DND-41 (cell line): ENCODE data around the gene LRP3.

ENCODE experiments used
- EZH2 ChIP-seq: IDR thresholded peaks from 3 replicates; pipeline ENCODE4 v1.6.1; 2012; ENCODE audit warnings: borderline replicate concordance, low read depth, mild to moderate bottlenecking, moderate library complexity, low read length, inconsistent platforms; ENCODE audit not compliant: severe bottlenecking
- TF ChIP-seq, protein P1 (sequence below): IDR thresholded peaks from 2 replicates; pipeline ENCODE4 v1.5.1; 2012; ENCODE audit warnings: borderline replicate concordance, low read length, moderate library complexity, mild to moderate bottlenecking; ENCODE audit not compliant: poor library complexity, severe bottlenecking; ENCODE audit errors: extremely low read depth

DNA sequence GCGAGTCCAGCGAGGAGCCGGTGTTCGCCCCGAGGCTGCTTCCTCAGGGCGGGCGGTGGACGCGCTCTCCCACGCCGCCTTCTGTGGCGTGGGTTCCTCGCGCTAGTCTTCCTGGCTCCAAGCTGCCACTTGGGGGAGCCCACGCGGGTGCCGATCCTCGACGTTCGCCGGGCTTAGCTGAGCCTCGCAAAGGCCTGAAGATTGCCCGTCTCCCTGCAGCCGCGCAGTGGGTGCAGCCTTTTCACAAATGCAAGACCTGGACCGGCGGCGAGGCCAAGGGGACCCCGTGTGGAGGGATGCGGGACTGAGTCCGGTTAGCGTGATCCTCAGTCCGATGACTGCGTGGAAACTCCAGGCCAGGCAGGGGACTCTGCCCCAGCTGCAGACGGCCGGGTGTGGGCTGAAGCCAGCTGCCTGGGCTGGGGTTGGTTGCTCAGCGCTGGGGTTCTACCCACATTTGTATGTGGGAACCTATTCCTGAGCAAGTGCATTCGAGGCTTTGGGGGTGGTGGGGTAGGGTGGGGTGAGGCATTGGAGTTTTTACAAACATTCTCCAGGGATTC is 16.6 kb upstream of the LRP3 start:
- TF ChIP-seq, protein P1, sequence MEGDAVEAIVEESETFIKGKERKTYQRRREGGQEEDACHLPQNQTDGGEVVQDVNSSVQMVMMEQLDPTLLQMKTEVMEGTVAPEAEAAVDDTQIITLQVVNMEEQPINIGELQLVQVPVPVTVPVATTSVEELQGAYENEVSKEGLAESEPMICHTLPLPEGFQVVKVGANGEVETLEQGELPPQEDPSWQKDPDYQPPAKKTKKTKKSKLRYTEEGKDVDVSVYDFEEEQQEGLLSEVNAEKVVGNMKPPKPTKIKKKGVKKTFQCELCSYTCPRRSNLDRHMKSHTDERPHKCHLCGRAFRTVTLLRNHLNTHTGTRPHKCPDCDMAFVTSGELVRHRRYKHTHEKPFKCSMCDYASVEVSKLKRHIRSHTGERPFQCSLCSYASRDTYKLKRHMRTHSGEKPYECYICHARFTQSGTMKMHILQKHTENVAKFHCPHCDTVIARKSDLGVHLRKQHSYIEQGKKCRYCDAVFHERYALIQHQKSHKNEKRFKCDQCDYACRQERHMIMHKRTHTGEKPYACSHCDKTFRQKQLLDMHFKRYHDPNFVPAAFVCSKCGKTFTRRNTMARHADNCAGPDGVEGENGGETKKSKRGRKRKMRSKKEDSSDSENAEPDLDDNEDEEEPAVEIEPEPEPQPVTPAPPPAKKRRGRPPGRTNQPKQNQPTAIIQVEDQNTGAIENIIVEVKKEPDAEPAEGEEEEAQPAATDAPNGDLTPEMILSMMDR: peak; percentile 66
- no peak for TF ChIP-seq EZH2
